NCI-H69 (cell line): Measurements from ENCODE around the gene UBR4.
A peak's percentile ranks its signal among the peaks of the same experiment; 100 is the strongest.
"Not testable (repeated sequence)": the region's sequence is repeated elsewhere in the genome, so short reads cannot be mapped to it uniquely, and the experiment has no call there.

Experiments used
- DNase-seq: peaks from one replicate; lab custom pipeline; 2025; lab: John Stamatoyannopoulos, UW

Gene UBR4

DNA sequence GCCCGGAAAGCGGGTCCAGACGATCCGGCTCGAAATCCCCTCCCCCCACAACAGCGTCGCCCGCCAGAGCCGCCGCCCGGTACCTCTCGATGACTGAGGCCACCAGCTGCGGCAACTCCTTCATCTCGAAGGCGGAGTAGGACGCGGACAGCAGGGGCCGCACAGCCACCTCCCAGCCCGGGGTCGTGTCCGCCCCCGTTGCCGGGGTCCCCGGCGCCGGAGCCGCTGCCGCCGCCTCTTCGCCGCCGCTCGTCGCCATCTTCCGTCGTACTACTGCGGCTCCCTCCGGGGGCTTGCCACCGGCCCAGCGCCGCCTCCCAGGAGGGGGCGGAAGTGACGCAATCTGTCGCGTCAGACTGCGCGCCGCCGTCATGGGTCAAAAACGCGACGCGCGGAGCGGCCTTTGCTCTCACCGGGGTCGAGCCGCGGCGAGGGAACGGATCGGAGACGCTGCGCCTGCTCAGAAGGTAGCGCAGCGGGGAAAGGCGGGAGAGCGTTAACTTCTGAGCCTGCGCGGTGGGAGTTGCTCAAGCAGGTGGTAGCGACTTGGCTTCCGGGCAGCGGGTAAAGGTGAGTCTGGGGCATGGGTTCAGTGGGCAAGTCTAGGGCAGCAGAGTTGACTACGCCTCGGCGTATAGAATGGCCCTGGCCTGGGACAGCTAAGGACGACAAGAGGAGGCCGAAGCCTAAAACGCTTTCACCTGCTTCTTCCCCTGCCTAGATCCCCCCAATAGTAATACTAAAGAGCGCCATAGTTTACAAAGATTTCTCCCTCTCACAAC is at the start of gene UBR4:
Gene UBR4 (minus strand): TSS at position 277 of the 782 bp plus-strand sequence. CDS start 18 bp downstream, at position 259.
- DNase-seq, result peak; percentile 96

DNA sequence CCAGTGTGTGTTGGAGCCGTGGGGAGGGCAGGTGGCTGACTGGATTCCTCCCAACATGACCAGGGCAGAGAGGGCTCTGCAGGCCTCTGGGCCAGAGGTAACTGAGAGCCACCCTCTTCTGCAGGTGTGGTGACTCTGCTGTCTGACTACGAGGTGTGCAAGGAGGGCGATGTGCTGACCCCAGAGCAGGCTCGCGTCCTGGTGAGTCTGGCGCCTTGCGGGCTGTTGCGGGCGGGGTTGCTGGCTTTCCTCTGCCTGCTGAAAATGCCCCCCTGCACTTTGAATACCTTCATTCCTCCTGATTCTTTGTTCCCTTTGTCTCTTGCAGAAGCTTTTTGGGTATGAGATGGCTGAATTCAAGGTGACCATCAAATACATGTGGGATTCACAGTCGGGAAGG is 48.3 kb upstream of the UBR4 start:
- DNase-seq, result no peak

DNA sequence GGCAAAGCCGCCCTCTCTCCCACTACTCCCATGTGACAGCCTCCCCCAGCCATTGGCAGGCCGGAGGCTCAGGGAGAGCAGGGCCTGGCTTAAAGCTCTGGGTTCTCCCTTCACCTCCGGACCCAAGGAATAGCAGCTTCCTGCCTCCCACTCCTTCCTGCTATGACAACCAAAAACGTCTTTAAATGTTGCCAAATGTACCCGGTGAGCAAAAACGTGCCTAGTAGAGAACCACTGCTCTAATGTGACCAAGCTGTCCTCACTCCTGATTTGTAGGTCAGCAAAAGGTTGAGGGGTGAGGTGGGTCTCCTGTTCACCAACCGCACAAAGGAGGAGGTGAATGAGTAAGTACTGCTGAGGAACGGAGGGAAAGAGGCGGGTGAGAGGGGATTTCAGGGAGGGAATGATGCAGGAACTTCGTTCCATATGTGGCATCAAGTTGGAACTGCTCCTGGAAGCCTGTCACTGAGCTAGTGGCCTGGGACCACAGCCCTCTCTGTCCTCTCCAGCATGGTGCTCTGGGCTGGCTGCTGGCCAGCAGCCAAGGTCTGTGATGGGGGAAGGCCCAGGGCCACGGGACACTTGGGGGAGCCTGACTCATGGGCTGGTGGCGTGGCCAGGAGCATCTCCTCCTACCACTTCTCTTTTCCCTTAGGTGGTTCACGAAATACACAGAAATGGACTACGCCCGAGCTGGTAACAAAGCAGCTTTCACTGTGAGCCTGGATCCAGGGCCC is 47.3 kb upstream of the UBR4 start:
- DNase-seq, result no peak

DNA sequence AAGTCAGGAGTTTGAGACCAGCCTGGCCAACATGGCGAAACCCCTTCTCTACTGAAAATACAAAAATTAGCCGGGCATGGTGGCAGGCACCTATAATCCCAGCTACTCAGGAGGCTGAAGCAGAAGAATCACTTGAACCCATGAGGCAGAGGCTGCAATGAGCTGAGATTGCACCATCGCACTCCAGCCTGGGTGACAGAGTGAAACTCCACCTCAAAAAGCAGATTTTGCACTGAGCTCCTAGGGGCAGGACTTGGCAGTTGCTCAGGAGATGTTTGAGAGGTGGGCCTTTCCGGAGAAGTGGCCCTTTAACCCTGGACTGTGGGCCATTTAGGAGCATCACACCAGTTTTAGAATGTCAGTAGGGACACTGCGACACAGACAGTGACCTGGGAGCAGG is 46.2 kb upstream of the UBR4 start:
- DNase-seq, result not testable (repeated sequence)

DNA sequence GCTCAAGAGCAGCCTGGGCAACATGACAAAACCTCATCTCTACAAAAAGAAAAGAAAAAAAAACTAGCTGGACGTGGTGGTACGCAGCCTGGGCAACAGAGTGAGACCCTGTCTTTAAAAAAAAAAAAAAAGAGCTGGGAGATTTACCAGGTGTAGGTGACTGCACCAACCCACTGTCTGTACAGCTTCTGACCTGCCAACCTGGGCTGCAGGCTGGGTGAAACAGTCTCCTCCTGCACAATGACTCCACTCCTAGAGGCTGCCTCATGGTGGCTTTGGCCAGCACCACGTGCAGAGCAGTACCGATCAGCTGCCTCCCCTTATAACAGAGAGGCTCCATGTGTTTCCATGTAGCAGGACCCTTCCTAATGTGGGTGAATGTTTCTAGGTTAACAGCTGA is 45.2 kb upstream of the UBR4 start:
- no peak for DNase-seq

DNA sequence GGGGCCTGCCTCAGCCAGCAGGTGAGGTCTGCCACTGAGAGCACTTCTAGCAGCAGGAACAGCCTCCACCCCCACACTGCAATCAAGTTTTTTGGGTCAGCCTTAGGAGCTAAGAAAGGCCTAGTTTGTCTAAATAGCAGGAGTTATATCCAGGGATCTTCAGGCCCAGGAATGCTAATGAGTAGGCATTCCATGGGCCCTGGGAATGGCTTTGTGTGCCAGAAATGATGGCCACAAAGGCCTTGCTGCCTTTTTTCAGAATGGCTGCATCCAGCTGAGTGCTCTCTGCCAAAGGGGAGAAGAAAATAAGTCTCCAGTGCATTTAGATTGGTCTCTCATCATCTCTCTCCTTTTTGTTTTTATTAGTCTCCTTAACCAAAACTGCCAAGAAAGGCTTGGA is 44.4 kb upstream of the UBR4 start:
- DNase-seq, result no peak

DNA sequence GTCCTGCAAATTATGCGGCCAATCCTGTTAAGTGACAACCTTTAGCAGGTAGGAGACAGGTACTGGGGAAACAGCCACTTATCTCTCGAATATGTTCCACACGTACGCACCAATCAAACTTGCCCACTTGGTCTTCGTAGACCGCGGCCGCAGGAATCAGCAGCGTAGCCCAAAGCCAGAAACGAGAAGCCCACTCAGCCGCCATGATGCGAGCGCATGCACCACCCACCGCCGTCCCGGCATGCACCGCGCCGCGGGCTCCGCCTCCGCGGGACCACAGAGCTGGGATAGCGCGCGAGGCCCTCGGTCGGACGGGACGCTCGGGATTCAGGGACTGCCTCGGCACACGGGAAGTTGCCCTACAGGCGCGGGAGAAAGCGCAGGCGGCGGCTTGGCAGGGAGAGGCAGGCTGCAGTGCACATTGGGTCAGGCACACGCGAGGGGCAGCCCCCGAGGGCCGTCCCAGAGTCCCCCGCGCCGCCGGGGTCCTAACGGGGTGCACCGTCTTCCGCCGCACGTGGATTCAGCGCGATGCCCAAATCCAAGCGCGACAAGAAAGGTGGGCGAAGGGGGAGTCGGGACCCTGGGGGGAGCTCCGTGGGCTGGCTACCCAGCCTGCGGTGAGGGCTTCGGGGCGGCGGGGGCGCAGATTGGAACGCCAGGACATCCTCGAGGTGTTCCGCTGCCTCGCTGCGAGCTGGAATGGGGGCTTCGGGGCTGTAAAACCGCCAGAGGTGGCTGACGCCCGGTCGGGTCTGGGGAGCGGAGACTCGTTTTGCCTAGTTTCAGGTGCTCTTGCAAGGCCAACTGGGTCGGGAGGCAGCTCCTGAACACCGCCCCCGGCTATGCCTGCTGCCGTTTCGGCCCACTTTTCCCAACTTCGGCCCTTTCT is 41.5 kb upstream of the UBR4 start, which contains the start of the genes EMC1 and MRTO4:
Gene EMC1 (minus strand): TSS at position 220 of the 892 bp plus-strand sequence. CDS start 15 bp downstream, at position 205.
Gene MRTO4 (plus strand): TSS at position 501 of the 892 bp plus-strand sequence. CDS start 31 bp downstream, at position 532.
- peak; percentile 85 for DNase-seq

DNA sequence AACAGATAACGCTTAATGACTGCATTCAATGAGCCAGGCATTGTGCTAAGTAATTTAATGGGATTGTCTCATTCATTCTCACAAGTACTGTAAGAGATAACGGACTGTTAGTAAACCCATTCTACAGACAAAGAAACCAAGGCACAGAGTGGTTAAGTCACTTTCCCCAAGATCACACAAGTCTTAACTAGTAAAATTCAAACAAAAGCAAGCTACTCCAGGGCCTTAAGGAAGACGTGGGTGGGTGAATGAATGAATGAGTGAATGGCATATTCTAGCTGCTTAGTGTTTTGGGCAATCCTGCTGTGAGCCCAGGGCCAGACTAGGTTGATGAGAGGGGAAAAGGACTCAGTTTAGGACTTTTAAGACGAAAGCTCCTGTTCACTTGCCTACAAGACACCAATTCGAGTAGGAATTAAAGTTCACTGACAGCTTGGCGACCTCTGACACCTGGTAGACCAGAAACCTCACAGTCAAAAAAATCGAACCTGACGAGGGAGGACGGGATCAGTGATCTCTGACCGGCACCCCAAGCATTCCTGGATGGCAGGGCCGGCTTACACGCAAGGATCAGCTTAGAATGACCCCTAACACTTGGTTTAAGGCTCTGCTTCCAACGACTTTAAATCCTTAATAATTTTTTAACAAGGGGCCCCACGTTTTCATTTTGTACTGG is 40.7 kb upstream of the UBR4 start:
- DNase-seq, result no peak

DNA sequence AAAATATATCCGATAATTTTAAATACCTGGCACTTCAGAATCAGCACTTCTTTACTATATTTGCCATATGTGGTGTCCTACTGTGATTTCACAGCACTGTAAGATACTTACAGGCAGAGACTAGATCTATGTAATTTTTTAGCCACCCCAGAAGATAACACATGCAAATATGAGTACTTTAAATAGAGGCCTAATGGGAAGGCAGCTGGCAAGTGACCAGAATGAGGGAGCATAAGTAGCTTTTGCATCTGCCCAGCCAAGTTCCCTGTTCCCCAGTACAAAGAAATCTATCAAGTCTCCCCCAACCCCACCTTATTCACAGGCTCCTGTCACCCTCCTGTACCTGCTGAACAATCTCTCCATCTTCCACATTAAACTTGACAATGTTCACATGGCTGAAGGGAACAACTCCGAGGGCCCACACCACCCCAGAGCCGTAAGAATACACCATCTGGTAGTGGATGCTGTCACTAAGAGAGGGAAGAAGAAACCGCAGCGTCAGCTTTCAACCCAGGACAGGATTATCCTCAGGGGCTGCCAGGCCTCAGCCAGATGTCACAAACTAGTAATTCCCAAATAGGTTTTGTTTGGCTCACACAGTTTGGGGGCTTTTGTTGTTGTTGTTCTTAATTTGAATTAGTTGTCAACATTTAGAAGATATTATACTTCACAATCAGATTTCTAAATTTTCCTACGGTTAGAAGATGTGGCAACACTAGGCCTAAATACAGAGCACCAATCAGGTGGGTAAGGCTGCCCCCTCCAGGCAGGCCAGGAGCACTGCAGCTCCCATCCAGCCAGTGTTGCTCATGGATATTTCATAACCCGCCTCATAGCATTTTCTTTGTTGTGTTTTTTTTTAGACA is 30.8 kb upstream of the UBR4 start:
- DNase-seq, result peak; percentile 8

DNA sequence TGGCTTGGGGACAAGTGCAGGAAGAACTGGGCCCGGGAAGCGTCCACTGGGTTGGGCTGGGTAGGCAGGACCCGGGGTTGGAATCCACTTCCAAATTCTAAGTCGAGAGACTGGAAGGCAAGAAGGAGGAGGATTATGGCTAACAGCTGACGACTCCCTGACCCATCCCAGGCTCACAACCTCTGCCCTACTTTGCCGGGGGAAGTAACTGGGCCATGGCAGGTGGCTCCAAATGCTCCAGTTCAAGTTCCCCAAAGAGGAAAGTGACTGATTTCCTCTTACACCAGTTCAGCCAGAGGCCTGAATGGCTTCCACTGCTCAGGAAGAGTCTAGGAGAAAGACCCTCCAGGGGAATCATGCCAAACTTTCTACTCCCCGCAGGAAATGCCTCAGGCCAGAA is 29.8 kb upstream of the UBR4 start:
- DNase-seq, result no peak

DNA sequence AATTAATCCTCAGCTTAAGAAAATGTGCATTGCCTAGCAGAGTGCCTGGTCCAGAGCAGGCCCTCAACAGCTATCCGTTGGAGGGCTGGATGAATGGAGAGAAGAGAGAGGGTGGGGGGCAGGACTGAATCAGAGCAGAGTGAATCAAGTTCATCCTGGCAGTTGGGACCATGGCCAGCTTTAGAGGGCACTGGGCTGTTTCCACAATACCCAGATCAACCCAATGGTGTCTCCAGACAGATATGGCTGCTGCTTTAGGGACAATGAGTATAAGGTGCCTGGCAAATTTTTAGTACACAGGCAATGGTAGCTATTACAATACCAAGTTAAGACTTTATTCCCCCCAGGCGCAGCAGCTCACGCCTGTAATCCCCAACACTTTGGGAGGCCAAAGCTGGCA is 24.2 kb upstream of the UBR4 start:
- DNase-seq, result no peak

DNA sequence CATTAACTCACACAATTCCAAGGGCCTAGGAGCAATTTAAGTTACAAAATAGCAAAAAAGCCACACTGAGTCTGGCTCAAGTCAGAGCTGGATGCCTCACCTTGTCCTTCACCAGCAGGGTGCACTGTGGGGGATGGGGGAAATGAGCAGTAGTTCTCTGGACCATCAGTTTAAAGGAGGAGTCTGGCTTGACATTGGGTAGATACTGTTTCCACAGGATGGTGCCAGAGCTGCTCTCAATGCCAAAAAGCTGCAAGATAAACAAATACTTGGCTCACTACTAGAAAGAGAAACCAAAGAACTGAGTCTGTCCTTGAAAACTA is 22.4 kb upstream of the UBR4 start:
- DNase-seq, result no peak

DNA sequence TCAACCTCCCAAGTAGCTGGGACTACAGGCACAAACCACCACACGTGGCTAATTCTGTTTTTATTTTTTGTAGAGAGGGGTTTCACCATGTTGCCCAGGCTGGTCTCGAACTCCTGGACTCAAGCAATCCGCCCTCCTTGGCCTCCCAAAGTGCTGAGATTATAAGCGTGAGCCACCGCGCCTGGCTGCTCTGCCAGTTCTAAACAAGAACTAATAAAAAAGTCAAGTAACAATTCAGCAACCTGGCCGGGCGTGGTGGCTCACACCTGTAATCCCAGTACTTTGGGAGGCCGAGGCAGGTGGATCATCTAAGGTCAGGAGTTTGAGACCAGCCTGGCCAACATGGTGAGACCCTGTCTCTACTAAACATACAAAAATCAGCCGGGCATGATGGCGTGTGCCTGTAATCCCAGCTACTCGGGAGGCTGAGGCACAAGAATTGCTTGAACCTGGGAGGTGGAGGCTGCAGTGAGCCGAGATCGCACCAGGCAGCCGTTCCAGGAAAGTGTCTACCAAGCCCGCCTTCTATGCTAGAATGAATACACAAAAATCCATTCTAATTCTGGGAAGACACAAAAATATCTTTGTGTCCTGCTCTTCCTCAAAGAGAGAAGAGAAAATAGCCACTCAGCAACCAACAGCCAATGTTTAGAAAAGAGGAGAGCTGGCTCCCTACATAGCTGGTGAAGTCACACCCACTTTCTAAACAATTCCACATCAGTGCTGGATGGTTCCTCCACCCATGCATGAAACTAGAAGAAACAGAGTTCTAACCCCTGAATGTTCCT is 21.9 kb upstream of the UBR4 start:
- DNase-seq, result not testable (repeated sequence)

DNA sequence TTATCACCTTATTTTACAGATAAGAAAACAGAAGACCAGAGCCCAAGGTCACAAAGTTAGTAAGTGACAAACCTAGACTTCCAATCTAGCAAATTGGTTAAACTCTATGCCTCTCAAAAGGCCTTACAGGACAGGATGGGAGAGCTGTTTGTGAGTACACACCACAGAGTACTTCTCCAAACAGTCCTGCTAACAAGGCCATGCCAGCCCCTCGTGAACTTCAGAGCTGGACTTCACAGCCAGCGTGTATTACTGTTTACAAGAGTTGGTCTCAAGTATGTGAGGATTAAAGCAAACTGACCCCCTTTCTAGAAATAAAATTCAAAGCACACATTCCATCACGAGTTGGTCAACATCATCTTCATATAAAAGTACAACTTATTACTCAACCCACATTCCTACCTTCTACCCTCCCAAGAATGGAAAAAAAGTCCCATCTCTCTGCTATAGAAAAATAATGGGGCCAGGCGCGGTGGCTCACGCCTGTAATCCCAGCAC is 19.8 kb upstream of the UBR4 start:
- no peak for DNase-seq

DNA sequence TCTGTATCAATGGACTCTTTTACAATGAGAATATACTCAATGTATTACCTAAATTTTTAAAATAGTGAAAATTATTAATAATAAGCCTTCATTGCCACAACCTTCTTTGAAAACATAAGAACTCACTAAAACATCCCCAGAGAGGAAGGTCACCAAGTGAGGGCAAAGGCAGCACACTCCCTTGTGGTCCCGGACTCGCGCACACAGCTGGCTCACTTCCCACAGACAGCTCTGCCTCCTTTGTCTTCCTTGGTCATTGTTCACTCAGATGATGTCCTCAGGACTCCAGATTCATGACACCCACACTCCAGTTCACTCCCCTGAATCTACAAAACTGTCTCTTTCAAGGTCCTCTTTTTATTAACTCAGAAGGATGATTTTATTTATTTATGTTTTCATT is 19.2 kb upstream of the UBR4 start:
- DNase-seq, result no peak

DNA sequence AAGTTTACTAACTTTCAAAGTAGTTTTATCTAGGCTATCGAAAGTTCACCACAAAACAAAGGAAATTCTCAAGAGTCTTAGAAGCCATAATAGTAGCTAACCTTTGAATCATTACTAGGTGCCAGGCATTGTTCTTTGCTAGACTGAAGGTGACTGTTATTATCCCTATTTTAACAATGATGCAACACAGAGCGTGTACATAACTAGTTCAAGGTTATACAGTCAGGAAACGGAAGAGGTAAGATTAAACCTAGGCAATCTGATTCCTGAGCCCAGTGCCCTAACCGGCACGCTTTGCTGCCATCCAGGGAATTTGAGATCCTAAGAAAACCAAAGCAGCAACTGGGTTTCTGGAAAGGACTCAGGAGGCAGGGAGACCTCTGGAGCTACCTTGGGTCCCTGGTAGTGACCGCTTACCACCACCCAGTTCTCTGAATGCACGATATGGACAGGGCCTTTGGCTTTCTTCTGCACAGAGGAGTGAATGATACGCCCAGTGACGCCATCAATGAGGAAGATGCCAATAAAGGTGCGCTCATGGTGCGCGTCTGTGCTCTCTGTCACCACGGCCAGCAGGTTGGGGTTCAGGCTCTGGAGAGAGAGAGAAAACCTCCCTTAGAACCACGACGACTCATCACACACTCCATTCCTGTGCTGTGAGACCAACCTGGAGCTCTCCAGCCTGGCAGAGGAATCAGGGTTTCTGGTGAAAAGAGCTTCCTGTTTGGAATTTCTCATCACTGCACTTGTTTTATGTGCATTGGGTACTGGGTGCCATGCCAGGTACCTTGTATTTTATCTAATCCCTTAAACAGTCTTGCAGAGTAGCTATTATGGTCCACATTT is 13.1 kb upstream of the UBR4 start:
- DNase-seq, result no peak

DNA sequence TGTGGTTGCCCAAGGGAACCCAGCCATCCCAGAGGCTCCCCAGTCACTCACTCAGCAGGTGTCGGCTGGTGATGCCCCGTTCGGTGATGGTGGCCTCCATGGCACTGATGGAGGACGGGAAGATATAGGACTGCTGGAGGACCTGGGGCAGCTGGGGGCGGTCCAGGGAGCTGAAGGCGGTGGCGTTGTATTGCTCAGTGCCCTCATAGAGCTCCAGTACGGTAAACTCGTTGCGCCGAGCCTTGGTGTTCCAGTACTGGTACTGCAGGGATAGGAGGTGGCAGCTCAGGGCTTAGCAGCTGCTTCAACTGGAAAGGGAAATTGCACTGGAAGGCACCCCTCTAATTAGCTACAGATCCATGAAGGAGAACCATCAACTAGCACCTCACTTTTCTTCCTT is 12.5 kb upstream of the UBR4 start:
- DNase-seq, result no peak

DNA sequence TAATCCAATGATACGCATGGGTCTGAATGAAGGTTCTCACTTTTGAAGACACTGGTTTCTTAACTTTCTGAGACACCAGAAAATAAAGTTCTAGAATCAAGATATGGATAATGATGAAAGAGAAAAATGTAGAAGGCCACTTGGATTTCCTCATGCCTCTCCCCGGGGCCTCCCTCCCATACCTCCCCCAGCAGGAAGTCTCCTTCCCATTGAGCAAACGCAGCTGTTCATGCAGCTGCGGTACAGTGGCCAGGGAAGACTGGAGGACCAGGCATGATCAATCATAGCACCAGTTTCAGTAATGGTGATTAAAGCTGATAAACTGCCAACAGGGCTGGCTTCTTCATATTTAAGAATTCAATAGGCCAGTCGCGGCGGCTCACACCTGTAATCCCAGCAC is 10.9 kb upstream of the UBR4 start:
- peak; percentile 9 for DNase-seq
